GM12801 (cell line): ENCODE data around the gene TREH.

Experiments used
- CTCF ChIP-seq: IDR thresholded peaks from one replicate; pipeline ENCODE4 v1.5.1; 2011; ENCODE audit warnings: control low read depth; ENCODE audit not compliant: insufficient read length; ENCODE audit errors: extremely low read depth

Gene TREH

GRCh38 chr11:118653684-118654390 lies 25.6 kb downstream of the TREH start:
- TF ChIP-seq CTCF = no peak

GRCh38 chr11:118652681-118653181 lies 26.7 kb downstream of the TREH start:
- TF ChIP-seq CTCF = no peak

GRCh38 chr11:118651820-118652219 lies 27.6 kb downstream of the TREH start:
- TF ChIP-seq CTCF = no peak

- no peak for TF ChIP-seq CTCF
These were observed 29.1 kb downstream of the TREH start for GRCh38 chr11:118650366-118650765.

GRCh38 chr11:118649941-118650340 lies 29.5 kb downstream of the TREH start:
- TF ChIP-seq CTCF = no peak

- TF ChIP-seq CTCF = no peak
These were observed 31.2 kb downstream of the TREH start for GRCh38 chr11:118648291-118648690.

GRCh38 chr11:118646393-118646792 lies 33.1 kb downstream of the TREH start:
- TF ChIP-seq CTCF = no peak
